GM21723 (cell line): ENCODE data around the gene ALPG.
"Not testable (repeated sequence)": the region's sequence is repeated elsewhere in the genome, so short reads cannot be mapped to it uniquely, and the experiment has no call there.

ENCODE experiments used
- ATAC-seq: cut with Tn5 transposase; IDR thresholded peaks from one replicate; pipeline ENCODE4 v1.9.1; 2021; ENCODE audit warnings: mild to moderate bottlenecking, moderate library complexity; ENCODE audit not compliant: unreplicated experiment

ALPG gene

GRCh38 chr2:232438951-232439757, 32.5 kb downstream of the ALPG start:
- no peak for ATAC-seq

DNA sequence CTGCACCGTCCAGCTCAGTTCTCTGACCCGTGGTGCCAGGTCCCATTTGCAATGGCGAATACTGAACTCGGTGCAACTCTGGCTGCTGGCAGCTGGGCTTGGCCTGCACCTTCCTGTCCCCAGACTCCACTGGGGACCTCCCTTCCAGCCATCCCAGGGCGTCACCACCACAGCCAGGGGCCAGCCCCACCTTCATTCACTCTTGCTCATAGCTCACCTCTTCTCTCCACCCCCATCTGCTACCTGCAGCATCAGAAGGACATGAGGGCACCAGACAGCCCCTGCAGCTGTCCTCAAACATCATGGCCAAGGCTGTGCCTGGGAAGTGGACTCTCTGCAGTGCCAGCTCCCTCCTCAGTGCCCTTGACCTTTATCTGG, 33.1 kb downstream of the ALPG start:
- ATAC-seq, result no peak

DNA sequence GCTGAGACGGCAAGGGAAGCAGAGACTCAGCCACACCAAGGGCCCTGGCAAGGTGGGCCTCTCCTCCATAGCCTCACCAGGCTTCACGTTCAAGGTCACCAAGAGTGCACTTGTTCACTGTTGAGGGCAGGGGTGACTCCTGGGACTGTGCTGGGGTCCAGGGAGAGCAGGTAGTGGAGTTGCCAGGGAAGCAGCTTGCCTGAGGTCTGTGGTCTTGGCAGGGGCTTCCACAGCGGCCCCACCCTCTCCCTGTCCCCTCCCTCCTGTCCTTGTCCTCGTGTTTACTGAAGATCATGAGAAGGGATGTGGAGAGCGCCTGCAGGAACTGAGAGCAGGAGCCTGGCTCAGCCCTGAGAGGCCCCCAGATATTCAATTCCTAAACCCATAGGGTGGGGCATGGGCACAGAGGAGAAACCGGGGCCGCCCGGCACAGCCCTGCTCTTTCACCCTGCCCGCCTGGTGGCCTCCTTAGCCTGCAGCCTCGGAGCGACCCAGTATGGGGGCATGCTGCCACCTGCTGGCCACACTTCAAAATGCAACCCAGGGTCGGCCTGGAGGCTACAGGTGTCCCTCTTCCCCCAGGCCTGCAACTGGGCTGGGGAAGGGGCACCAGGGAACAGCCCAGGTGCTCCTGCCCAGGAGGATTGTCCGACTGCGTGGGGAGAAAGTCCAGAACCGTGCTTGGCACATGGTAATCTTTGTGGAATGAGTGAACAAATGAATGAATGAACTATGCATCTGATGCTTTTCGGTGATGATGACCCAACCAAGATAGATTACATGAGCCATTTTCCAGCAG, 33.8 kb downstream of the ALPG start:
- peak; percentile 85 for ATAC-seq

DNA sequence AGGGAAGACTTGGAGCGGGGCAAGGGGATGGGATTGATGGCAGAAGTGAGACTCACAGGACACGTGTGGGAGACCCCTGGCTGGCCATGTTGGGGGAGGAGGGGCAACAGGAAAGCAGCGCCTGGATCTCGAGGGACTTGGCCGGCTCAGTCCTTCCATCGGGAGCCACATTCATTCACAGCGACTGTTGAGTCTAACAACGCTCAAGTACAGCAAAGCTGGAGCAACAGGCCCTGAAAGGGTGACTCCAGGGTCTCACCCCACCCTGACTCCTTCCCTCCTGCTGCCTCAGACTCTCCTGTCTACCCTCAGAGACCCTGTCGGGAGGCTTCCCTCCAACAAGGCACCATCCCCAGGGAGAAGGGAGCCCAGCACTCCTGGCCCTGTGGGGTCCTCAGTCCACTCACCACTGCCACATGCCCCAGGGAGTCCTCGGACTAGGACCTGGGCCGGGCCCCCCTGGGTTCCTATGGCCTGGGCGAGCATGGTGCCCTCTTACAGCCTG, 34.6 kb downstream of the ALPG start:
- ATAC-seq, result no peak

GRCh38 chr2:232441922-232442321, 35.3 kb downstream of the ALPG start:
- not testable (repeated sequence) for ATAC-seq

- ATAC-seq, result not testable (repeated sequence)
Measured at GRCh38 chr2:232442431-232442830, 35.8 kb downstream of the ALPG start.

DNA sequence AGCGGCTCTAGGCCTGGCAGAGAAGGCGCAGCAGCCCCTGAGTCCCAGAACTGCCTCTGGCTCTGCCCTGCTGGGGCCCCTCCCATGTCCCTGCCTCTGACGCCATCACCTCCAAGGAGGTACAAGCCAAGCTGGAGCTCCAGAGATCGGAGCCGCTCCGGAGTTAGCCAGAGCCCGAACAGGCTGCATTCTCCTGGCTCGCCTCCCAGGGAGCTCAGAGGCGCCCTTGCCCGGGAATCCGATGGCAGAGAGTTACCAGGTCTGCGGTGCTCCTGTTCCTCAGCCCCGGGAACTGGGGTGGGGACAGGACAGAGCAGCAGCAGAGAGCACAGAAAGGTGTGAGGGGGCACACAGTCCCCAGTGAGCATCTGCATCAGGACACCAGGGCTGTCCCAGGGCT, 36.4 kb downstream of the ALPG start:
- not testable (repeated sequence) for ATAC-seq

GRCh38 chr2:232443669-232444408, 37.2 kb downstream of the ALPG start:
- not testable (repeated sequence) for ATAC-seq

DNA sequence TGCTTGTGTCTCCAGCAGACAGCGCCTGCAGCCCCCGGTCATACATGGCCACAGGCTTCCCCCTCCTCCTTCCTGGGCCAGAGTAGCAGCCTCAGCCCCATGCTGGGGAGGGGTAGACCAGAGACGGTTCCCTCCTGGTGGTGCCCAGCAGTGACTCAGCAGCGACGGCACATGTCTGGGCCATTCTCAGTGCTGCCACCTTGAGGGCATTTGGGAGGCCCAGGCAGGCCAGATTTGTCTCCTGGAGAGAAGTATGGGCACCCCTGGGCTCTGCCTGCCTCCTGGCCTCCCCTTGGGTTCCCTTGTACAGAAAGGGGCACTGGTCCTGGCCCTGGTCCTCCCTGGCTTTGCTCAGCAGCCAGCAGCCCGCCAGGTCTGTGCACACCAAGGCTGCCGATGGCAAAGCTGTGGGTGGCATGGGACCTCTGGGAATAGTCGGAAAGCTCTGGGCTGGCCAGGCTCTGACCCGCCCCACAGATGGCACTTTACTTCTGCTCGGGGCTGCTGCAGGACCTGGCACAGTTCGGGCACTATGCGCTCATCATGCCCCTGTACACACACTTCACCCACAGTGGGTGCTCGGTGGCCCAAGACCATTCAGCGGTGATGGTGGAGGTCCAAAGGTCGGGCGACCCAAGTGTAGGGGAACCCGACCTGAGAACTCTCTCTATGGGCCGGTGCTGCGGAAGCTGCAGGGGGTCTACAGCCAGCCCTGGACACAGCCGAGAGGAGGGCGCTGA, 37.9 kb downstream of the ALPG start:
- no peak for ATAC-seq

GRCh38 chr2:232445149-232445885, 38.7 kb downstream of the ALPG start:
- ATAC-seq, result not testable (repeated sequence)

- ATAC-seq, result not testable (repeated sequence)
Measured at GRCh38 chr2:232446266-232446777, 39.7 kb downstream of the ALPG start.

DNA sequence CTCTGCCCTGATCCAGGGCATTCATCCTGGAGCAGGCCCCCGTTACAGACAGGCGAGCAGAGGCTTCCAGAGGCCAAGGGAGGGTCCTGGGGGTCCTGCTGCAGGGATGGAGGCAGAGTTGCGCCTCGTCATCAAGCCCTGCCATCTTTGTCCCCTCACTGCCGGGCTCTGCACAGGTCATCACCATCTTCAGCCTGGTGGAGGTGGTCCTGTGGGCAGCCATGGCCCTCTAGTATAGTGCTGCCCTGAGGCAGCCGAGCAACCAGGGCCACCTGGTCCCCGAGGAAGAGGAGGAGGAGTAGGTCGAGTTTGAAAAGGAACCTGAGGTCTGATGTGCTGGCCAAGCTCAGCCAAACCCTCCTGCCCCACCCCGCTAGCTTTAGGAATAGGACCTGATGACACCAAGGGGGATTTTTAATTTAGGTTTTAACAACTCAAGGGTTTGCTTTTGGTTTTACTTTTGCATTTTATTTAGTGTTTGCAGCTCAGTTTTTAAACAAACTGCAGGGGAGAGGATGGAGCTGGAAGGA, 40.5 kb downstream of the ALPG start:
- no peak for ATAC-seq

DNA sequence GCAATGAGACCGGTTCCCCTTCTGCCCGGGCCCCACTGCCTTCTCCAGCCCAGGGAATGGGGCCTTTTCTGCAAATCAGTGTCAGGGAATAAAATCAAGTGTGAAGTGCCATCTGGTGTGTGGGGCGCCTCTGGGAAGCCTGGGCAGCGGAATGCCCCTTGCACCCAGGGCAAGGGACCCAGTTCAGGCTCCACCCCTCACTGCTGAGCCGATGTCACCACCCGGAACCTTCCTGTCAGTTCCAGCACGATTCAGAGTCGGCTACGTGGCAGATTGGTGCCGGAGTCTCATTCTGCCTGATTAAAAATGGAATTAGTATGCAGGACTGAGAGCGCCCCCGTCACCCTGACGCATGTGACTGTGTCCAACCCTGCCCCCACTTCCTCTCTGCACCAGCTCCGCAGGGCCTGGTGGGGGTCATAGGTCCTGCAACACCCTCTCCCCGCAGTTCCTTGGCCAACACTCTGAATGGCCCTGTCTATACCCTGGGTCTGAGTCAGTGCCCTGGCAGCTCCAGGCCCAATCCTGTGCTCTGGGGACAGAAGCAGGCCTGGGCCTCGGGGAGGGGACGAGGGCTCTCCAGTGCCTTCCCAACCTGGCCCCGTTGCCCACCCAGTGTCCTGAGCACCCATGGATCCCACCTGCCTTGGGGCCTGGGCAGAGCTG, 41.1 kb downstream of the ALPG start:
- no peak for ATAC-seq

DNA sequence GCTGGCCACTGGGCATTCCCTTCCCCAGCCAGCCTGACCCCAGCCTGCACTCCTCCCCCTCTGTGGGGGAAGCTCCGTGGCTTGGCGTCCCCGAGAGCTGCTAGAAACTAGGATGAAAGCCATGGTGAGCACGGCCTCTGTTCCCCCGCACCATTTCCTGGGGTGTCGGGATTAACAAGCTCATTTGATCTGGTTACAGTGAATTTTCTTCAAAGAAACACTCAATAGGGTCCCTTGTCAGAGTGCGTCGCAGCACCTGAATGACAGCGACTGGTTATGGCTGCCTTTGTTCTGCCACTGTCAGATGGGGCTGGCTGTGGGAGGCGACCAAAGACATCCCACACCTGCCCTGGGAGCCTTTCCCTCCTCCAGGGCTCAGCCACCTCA, 41.7 kb downstream of the ALPG start:
- ATAC-seq, result no peak

GRCh38 chr2:232449964-232450363, 43.3 kb downstream of the ALPG start:
- ATAC-seq, result no peak

DNA sequence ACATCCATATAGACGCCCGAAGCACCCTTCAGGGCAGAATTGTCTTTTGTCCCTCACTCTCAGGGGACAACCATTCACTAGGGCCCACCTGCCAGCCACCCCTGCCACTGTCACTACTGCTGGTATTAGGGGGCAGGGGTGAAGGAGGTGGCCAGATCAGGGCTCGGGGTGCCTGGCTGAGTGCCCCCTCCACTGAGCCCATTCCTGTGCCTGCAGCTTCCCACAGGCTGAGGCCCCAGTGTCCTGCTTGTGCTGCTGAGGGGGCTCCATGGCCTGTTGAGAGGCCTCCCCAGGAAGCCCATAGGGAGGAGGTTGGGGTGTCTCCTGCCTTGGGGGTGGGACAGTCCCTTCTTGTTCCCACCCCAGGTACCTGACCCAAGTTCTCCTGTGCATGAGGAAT, 45.0 kb downstream of the ALPG start:
- ATAC-seq, result not testable (repeated sequence)

GRCh38 chr2:232454630-232455029, 48.0 kb downstream of the ALPG start:
- no peak for ATAC-seq

DNA sequence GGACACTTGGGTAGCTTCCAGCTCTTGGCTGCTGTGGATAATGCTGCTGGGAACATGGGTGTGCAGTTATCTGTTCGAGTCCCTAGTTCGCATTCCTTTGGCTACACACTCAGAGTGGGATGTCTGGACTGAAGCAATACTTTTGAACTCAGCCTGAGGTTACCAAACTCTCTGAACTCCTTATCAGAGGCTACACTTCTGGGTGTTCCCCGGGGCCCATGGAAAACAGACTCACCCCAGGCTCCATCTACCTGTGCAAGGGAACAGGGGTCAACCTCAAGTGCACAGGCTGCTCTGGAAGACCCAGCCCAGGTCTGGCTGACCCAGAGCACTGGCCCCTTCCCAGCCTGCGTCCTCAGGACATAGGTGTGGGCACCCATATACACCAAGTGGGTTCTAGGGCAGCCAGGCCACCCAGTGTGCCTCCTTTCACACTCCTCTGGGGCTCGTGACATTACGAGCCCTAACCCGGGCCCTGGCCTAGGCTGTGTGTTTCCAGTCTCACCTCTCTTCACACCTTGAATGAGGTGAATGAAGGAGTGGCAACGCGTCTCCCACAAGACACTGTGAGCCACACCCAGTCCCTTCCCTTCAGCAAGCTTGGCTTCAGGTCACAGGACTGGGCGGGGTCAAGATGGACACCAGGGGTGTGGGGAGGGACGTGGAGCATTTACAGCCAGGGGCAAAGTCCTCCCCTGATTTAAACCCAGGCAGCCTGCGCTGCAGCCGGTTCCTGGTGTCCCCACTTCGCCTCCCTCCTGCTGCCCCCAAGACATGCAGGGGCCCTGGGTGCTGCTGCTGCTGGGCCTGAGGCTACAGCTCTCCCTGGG, 49.0 kb downstream of the ALPG start, which contains the start of gene ALPI:
ALPI (plus strand) TSS at position 728 of the 830 bp plus-strand sequence; CDS start at position 775, 47 bp downstream.
- no peak for ATAC-seq
